GM12878 (cell line): Measurements from ENCODE around the gene RNASE13. TPM values are rescaled to one million over a fixed set of nuclear protein-coding genes. Genes with fewer than 3 reads are reported as not detected.

ENCODE experiments used
- ATAC-seq: fragments of 200-7000 bp; cut with Tn5 transposase; 3 replicates; pipeline ENCODE4 v1.9.1; 2020; ENCODE audit warnings: mild to moderate bottlenecking, moderate library complexity
- BruUV-seq: library from RNA; stranded (reverse); fragments of 400-500 nt; replicated peaks from 2 replicates; lab custom pipeline; 2021; lab: Mats Ljungman, UMichigan
- CTCF ChIA-PET: fragments of 300-600 bp; sonication (Branson Sonifier 250); formaldehyde crosslinking; extraction: SDS; loops from one replicate; lab custom pipeline; 2021; ENCODE audit warnings: inconsistent platforms; lab: Yijun Ruan, JAX
- POLR2A ChIA-PET: fragments of 350-600 bp; formaldehyde crosslinking; extraction: SDS; loops from one replicate; lab custom pipeline; 2021; ENCODE audit warnings: inconsistent platforms; lab: Charles Lee
- RAD21 ChIA-PET: fragments of 300-600 bp; sonication (Branson Sonifier 250); formaldehyde crosslinking; loops from one replicate; lab custom pipeline; 2023; ENCODE audit warnings: antibody characterized with exemption; ENCODE audit not compliant: unreplicated experiment; lab: Charles Lee
- SMC1A ChIA-PET: fragments of 300-600 bp; sonication (Branson Sonifier 250); formaldehyde crosslinking; loops from one replicate; lab custom pipeline; 2023; ENCODE audit not compliant: unreplicated experiment, uncharacterized antibody; lab: Charles Lee
- DNase-seq: peaks from one replicate; pipeline ENCODE4 v3.0.0-alpha.2; 2011; ENCODE audit warnings: low read depth, low spot score
- FAIRE-seq: peaks from 3 replicates; lab custom pipeline; 2011; peaks lifted over from hg19 to GRCh38; lab: Jason Lieb, UNC
- H2AFZ ChIP-seq: 2 replicates; pipeline ENCODE4 v1.6.0; 2011; ENCODE audit warnings: low read depth, low read length, control low read depth; ENCODE audit not compliant: control insufficient read depth
- H3K27ac ChIP-seq: 2 replicates; pipeline ENCODE4 v1.5.1; 2011; ENCODE audit warnings: control low read depth; ENCODE audit not compliant: control insufficient read depth, insufficient read depth
- H3K27me3 ChIP-seq, 2 experiments: replicated peaks in 1 of 2; 2 replicates each; pipeline versions ENCODE4 v1.6.0 to v1.6.1; 2011; ENCODE audit warnings: low read length in 1 of 2; ENCODE audit not compliant: control insufficient read depth in 2 of 2, insufficient read depth in 2 of 2
- H3K36me3 ChIP-seq, 2 experiments: 2 replicates each; pipeline ENCODE4 v1.5.1; 2011; ENCODE audit warnings: low read length in 1 of 2; ENCODE audit not compliant: control insufficient read depth in 2 of 2, insufficient read depth in 2 of 2
- H3K4me1 ChIP-seq: 2 replicates; pipeline ENCODE4 v1.6.1; 2011; ENCODE audit warnings: mild to moderate bottlenecking, low read length, moderate library complexity, mixed read lengths; ENCODE audit not compliant: control insufficient read depth, insufficient read depth
- H3K4me2 ChIP-seq: 2 replicates; pipeline ENCODE4 v1.6.0; 2011; ENCODE audit warnings: control low read depth; ENCODE audit not compliant: control insufficient read depth, insufficient read depth
- H3K4me3 ChIP-seq: fragments of 200-600 bp; sonication (generic); 2 replicates; pipeline ENCODE4 v1.5.1; 2016
- H3K79me2 ChIP-seq: 2 replicates; pipeline ENCODE4 v1.6.0; 2011; ENCODE audit warnings: low read length; ENCODE audit not compliant: control insufficient read depth, insufficient read depth
- H3K9ac ChIP-seq: 2 replicates; pipeline ENCODE4 v1.8.0; 2011; ENCODE audit warnings: low read length, control low read depth, mixed read lengths; ENCODE audit not compliant: control insufficient read depth, insufficient read depth
- H3K9me3 ChIP-seq: replicated peaks from 3 replicates; pipeline ENCODE4 v1.5.1; 2011; ENCODE audit warnings: mild to moderate bottlenecking, low read length; ENCODE audit not compliant: control insufficient read depth, insufficient read depth
- H4K20me1 ChIP-seq: 2 replicates; pipeline ENCODE4 v1.6.0; 2011; ENCODE audit not compliant: control insufficient read depth, insufficient read depth
- CREB1 ChIP-seq: IDR thresholded peaks from 2 replicates; pipeline ENCODE4 v1.6.1; 2012; ENCODE audit warnings: low read depth, mild to moderate bottlenecking, inconsistent platforms
- HDAC2 ChIP-seq: fragments of 200-600 bp; sonication (generic); IDR thresholded peaks from 2 replicates; pipeline ENCODE4 v1.6.1; 2017
- IKZF2 ChIP-seq, 2 experiments: fragments of 450-650 bp; IDR thresholded peaks; 2 replicates each; pipeline ENCODE4 v1.6.1; 2017; ENCODE audit warnings: mild to moderate bottlenecking in 2 of 2, moderate library complexity in 2 of 2
- JUND ChIP-seq: IDR thresholded peaks from 2 replicates; pipeline ENCODE4 v1.6.1; 2012; ENCODE audit warnings: low read depth, mild to moderate bottlenecking, low read length, improper control_type of control experiment, moderate library complexity
- NR2C2 ChIP-seq: IDR thresholded peaks from 2 replicates; pipeline ENCODE4 v1.6.1; 2011; ENCODE audit warnings: borderline replicate concordance, low read depth; ENCODE audit not compliant: control insufficient read depth, insufficient read length
- RFX5 ChIP-seq: IDR thresholded peaks from 2 replicates; pipeline ENCODE4 v1.6.1; 2011; ENCODE audit warnings: low read depth, low read length, improper control_type of control experiment
- SMAD1 ChIP-seq: fragments of 450-650 bp; IDR thresholded peaks from 2 replicates; pipeline ENCODE4 v1.6.1; 2018; ENCODE audit warnings: mild to moderate bottlenecking, low read depth; ENCODE audit not compliant: partially characterized antibody
- SREBF2 ChIP-seq: IDR thresholded peaks from 2 replicates; pipeline ENCODE4 v1.6.1; 2012; ENCODE audit warnings: mild to moderate bottlenecking, low read length
- YY1 ChIP-seq: IDR thresholded peaks from 2 replicates; pipeline ENCODE4 v1.6.1; 2011; ENCODE audit warnings: low read depth, mild to moderate bottlenecking, low read length
- WGBS: methylation state at CpG from one replicate; pipeline ENCODE4 v1.1.6; 2016; ENCODE audit warnings: low lambda C conversion rate; ENCODE audit not compliant: insufficient replicate concordance, insufficient coverage; ENCODE audit errors: missing lambda C conversion rate; 5-methylcytosine and 5-hydroxymethylcytosine counted together
- in situ Hi-C: fragments of 300-500 bp; cut with MboI; formaldehyde crosslinking; loops from 9 replicates; pipeline ENCODE4 v1.14.3; 2018; ENCODE audit warnings: mixed read lengths
- intact Hi-C: fragments of 100-400 bp; cut with micrococcal nuclease; formaldehyde crosslinking; loops from one replicate; pipeline ENCODE4 v1.14.2; 2022; ENCODE audit not compliant: unreplicated experiment
- polyA plus RNA-seq, 11 experiments: library from polyadenylated mRNA; depleted of rRNA in 4 of 11; unstranded in 6 of 11; stranded (reverse) in 5 of 11; fragments of >200 nt; fragmentation: Nextera tagmentation in 4 of 11; fragmentation: Illumina TruSeq in 1 of 11; extraction: Ambion mirVana in 4 of 11; extraction: Trizol in 1 of 11; gene quantifications; 1 replicate in 1 of 11; 2 replicates in 10 of 11; pipeline versions ENCODE4 v1.2.1 to v1.2.3, GENCODE V29; 2011 to 2016; ENCODE audit warnings: inconsistent platforms in 2 of 11, missing spikeins in 2 of 11, low read depth in 1 of 11
- total RNA-seq, 4 experiments: library from RNA; depleted of rRNA in 3 of 4; stranded (reverse); fragments of >200 nt in 3 of 4; fragmentation: Illumina TruSeq in 1 of 4; extraction: Trizol in 1 of 4; gene quantifications; 2 replicates each; pipeline versions ENCODE4 v1.2.1 to v1.2.3, GENCODE V29; 2013 to 2021
- TF ChIP-seq, protein P1 (sequence below): fragments of 450-650 bp; IDR thresholded peaks from 2 replicates; pipeline ENCODE4 v1.6.1; 2016; ENCODE audit warnings: mild to moderate bottlenecking
- TF ChIP-seq, protein P2 (sequence below): IDR thresholded peaks from 2 replicates; pipeline ENCODE4 v1.6.1; 2012; ENCODE audit warnings: low read depth, low read length, improper control_type of control experiment
- TF ChIP-seq, protein P3 (sequence below): IDR thresholded peaks from 2 replicates; pipeline ENCODE4 v1.6.1; 2011; ENCODE audit warnings: mild to moderate bottlenecking, low read depth, low read length, moderate library complexity; ENCODE audit not compliant: insufficient replicate concordance
- TF ChIP-seq, protein P4 (sequence below): IDR thresholded peaks from 2 replicates; pipeline ENCODE4 v1.6.1; 2011; ENCODE audit warnings: low read depth, mild to moderate bottlenecking, low read length, moderate library complexity, borderline replicate concordance; ENCODE audit errors: extremely low read depth

The RNASE13 gene
- total and polyA plus RNA-seq, 10 of the 15 experiments (the other 5 are each of a cell fraction or from before 2014, with no cell fraction given) = not detected

DNA sequence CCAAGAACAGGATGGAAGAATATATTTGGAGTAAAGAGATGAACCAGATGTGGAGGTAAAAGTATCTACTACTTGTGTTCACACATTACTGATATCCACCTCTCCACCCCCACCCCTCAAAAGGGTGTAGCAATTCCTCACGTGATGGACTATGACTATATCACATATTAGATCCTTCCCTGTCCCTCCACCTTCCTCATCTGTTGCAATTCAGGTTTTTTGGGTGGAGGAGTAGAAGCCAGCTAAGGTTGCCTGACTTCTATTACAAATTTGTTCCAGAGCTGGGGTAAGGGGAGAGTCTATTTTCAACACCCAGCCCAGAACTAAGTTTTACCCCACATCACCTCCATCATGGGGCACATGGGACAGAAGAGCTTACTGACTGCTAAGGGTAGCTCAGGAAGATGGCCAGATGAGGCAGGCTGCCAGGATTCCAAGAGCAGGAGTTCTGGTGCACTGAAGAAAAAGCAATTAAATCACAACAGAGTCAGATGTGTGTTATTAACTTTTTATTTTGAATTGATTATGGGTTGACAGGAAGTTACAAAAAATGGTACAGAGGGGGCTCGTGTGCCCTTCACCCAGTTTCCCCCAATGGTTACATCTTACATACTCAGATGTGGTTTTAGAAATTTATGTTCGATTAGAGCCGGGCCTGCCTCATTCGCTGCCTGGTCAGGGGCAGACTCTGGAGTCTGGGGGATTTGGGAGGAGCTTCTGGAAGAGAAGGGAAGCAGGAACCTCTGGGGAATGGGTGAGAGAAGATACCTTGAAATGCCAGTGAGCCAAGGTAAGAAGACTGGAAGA is 2.1 kb downstream of the RNASE13 start:
- POLR2A ChIA-PET = no interaction called here
- CTCF ChIA-PET = interaction anchor here (1.3 to 3.2 kb wide), 3 partner anchors 15 to 61 kb away, joined by 3 to 12 read pairs (median 4); no protein-coding TSS in a partner anchor
- in situ Hi-C loops = no loop called here
- no peak overlapping the region for H3K4me3 ChIP-seq
- H3K4me1 ChIP-seq = peaks cover 8% of the 10 kb centered on the region
- ATAC-seq (no peak), DNase-seq (no peak), FAIRE-seq (no peak)
- no peaks in the 10 kb centered on the region for H3K79me2 ChIP-seq
- 20% methylated on average over 5 of the region's 5 CpGs for WGBS
- no peaks in the 10 kb centered on the region for H3K36me3 ChIP-seq
- H3K27ac ChIP-seq = no peak overlapping the region
- TF ChIP-seq SREBF2 (no peak), HDAC2 (no peak), RFX5 (no peak), IKZF2 (IDR thresholded peaks at IDR 0.05) (no peak)
- TF ChIP-seq, protein P1, sequence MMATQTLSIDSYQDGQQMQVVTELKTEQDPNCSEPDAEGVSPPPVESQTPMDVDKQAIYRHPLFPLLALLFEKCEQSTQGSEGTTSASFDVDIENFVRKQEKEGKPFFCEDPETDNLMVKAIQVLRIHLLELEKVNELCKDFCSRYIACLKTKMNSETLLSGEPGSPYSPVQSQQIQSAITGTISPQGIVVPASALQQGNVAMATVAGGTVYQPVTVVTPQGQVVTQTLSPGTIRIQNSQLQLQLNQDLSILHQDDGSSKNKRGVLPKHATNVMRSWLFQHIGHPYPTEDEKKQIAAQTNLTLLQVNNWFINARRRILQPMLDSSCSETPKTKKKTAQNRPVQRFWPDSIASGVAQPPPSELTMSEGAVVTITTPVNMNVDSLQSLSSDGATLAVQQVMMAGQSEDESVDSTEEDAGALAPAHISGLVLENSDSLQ = no peak
- peaks cover 0 to 9% of the 10 kb centered on the region in 2 experiments; a peak in 2 of 4 replicates for H3K27me3 ChIP-seq
- H3K9me3 ChIP-seq = no peaks in the 10 kb centered on the region
- no peaks in the 10 kb centered on the region for H4K20me1 ChIP-seq
- no peak overlapping the region for H2AFZ ChIP-seq
- intact Hi-C loops = no loop called here
- H3K9ac ChIP-seq = no peak overlapping the region
- RAD21 ChIA-PET = interaction anchor here (1.5 kb wide), 1 partner anchor 18 kb away, joined by 3 read pairs; no protein-coding TSS in a partner anchor
- SMC1A ChIA-PET = no interaction called here
- no peak overlapping the region for H3K4me2 ChIP-seq
- no TSS peak for BruUV-seq

DNA sequence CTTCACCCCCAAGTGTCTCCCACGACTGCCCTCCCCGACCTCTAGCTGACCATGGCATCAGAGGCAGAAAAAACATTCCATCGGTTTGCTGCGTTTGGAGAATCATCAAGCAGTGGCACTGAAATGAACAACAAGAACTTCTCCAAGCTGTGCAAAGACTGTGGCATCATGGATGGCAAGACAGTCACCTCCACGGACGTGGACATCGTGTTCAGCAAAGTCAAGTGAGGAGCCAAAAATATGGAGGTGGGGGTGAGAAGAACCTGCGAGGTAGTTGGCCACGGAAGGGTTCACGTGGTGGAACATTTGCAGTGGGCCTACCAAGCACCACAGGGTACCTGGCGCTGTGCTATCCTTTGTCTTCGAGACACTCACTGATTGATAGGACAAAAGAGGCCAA is 4.1 kb downstream of the RNASE13 start:
- Histone ChIP-seq H3K27ac (no peak overlapping the region), H3K4me2 (no peak overlapping the region), H3K9me3 (no peaks in the 10 kb centered on the region), H3K4me3 (no peak overlapping the region), H3K9ac (no peak overlapping the region), H4K20me1 (no peaks in the 10 kb centered on the region), H3K36me3 (no peaks in the 10 kb centered on the region), H3K79me2 (no peaks in the 10 kb centered on the region), H3K4me1 (peaks cover 4% of the 10 kb centered on the region), H3K27me3 (peaks cover 2 to 12% of the 10 kb centered on the region in 2 experiments; a peak in 3 of 4 replicates), H2AFZ (no peak overlapping the region)
- ATAC-seq = no peak
- SMC1A ChIA-PET = no interaction called here
- intact Hi-C loops = no loop called here
- BruUV-seq = no TSS peak
- WGBS = 33% methylated on average over 12 of the region's 12 CpGs
- RAD21 ChIA-PET = no interaction called here
- no peak for DNase-seq
- POLR2A ChIA-PET = no interaction called here
- CTCF ChIA-PET = no interaction called here
- in situ Hi-C loops = no loop called here
- no peak for FAIRE-seq
- TF ChIP-seq, protein P2, sequence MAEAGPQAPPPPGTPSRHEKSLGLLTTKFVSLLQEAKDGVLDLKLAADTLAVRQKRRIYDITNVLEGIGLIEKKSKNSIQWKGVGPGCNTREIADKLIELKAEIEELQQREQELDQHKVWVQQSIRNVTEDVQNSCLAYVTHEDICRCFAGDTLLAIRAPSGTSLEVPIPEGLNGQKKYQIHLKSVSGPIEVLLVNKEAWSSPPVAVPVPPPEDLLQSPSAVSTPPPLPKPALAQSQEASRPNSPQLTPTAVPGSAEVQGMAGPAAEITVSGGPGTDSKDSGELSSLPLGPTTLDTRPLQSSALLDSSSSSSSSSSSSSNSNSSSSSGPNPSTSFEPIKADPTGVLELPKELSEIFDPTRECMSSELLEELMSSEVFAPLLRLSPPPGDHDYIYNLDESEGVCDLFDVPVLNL = no peak
- TF ChIP-seq JUND (no peak), SMAD1 (no peak), YY1 (no peak), NR2C2 (no peak), CREB1 (no peak)
- TF ChIP-seq, protein P3, sequence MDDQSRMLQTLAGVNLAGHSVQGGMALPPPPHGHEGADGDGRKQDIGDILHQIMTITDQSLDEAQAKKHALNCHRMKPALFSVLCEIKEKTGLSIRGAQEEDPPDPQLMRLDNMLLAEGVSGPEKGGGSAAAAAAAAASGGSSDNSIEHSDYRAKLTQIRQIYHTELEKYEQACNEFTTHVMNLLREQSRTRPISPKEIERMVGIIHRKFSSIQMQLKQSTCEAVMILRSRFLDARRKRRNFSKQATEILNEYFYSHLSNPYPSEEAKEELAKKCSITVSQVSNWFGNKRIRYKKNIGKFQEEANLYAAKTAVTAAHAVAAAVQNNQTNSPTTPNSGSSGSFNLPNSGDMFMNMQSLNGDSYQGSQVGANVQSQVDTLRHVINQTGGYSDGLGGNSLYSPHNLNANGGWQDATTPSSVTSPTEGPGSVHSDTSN = no peak
- TF ChIP-seq, protein P4, sequence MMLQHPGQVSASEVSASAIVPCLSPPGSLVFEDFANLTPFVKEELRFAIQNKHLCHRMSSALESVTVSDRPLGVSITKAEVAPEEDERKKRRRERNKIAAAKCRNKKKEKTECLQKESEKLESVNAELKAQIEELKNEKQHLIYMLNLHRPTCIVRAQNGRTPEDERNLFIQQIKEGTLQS = no peak
